Adipose tissue (tissue), 3 donors: ENCODE data around the gene MIDN. TPM values are rescaled to one million over a fixed set of nuclear protein-coding genes. Genes with fewer than 3 reads are reported as not detected.

Experiments used
- H3K27ac ChIP-seq: one replicate; pipeline ENCODE4 v1.5.1; 2013; ENCODE audit warnings: low read depth, low read length
- WGBS, 3 donors: extraction: QIAGEN DNeasy Blood & Tissue Kit; methylation state at CpG; one replicate each; pipeline ENCODE4 v1.1.7; 2013; 5-methylcytosine and 5-hydroxymethylcytosine counted together
- polyA plus RNA-seq, 3 donors: library from polyadenylated mRNA; stranded (reverse); fragments of 200-250 nt; gene quantifications; one replicate each; pipeline ENCODE4 v1.2.3, GENCODE V29; 2013
- donor health status: healthy with polysubstance abuse.
- donor health status: Bipolar disorder and iron deficiency.
- donor health status: healthy.

MIDN gene
- polyA plus RNA-seq, 3 donors, result 22.8 to 95.5 (median 75.0) TPM

- WGBS, 3 donors, result 60 to 68% (median 61%) methylated on average over 28 to 29 of the region's 29 CpGs
- H3K27ac ChIP-seq, result no peak overlapping the region
These were observed 35.0 kb downstream of the MIDN start for GRCh38 chr19:1283207-1283916.

DNA sequence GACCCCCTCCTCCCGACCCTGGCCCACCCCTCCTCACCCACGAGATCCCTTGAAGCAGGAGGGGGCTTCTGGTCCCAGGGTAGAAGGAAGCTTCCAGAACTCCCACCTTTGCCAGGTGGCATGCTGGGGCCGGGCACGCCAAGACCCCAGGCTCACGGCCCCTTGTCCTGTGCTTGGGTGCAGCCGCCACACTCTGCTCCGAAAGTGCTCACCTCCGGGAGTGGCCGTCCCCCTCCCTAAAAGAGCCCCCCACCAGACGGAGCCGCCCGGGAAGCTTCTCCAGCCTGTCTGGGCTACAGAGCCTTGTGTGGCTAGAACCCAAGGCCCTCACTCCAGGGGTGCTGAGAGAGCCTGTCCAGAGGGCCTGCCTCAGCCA lies 35.5 kb downstream of the MIDN start:
- WGBS, 3 donors, result 76 to 84% (median 77%) methylated on average over 12 of the region's 12 CpGs
- no peak overlapping the region for H3K27ac ChIP-seq

DNA sequence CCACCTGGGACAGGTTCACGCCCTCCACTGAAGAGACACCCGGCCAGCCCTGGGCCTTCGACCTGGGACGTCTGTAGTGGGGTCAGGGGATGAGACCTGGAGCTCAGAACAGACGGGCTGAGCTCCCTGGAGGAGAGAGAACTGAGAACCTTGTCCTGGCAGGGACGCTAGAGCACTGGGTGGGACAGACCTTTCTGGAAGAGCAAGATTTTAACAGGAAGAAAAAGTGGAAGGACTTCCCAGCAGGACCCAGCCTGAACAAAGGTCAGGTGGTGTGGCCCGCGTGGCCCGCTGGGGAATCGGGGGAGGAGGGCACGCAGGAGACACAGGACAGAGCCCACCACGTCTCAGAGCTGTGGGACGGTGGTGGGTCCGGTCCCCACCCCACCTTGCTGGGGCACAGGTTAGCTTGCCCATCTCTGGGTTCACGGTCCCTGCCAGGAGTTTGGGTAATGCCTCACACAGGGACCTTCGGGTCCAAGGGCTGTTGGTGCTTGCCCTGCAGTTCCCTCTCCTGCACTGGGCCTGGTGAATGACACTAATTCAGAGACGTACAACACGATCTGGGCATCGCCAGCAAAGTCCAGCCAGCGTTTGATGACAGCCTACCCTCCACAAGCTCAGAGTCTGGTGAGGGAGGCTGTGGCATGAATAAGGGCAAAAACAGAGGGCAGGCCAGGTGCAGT lies 36.1 kb downstream of the MIDN start:
- H3K27ac ChIP-seq, result no peak overlapping the region
- 66 to 72% (median 66%) methylated on average over 19 to 20 of the region's 20 CpGs for WGBS, 3 donors

GRCh38 chr19:1284979-1285736 lies 36.8 kb downstream of the MIDN start:
- WGBS, 3 donors, result 18 to 31% (median 26%) methylated on average over 35 to 50 of the region's 51 CpGs
- no peak overlapping the region for H3K27ac ChIP-seq

DNA sequence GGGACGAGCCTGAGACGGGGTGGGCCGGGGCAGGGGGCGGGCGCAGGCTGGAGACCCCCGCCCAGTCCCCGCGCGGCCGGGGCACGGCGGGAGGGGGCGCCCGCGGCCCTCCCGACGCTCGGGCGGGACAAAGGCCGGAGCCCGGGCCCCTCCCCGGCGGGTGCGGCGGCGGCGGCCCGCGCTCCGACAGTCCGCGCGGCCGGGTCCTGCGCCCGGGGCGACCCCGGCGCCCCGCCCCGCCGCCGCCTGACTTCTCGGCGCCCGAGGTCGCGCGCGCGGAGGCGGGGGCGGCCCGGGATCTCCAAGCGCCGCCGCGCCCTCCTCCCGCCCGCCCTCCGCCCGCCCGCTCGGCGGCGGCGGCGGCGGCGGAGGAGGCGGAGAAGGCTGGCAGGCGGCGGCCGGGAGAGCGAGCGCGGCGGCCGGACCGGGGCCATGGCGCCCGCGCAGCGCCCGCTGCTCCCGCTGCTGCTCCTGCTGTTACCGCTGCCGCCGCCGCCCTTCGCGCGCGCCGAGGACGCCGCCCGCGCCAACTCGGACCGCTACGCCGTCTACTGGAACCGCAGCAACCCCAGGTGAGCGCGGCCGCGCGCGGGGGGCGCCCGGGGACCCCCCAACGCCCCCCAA lies 37.5 kb downstream of the MIDN start, which contains the start of gene EFNA2:
EFNA2 (plus strand) TSS at position 137 of the 624 bp plus-strand sequence; CDS start at position 433, 296 bp downstream.
- no peak within 1 kb of the TSS for H3K27ac ChIP-seq
- 0% methylated on average over 2 to 70 of the region's 113 CpGs for WGBS, 3 donors

DNA sequence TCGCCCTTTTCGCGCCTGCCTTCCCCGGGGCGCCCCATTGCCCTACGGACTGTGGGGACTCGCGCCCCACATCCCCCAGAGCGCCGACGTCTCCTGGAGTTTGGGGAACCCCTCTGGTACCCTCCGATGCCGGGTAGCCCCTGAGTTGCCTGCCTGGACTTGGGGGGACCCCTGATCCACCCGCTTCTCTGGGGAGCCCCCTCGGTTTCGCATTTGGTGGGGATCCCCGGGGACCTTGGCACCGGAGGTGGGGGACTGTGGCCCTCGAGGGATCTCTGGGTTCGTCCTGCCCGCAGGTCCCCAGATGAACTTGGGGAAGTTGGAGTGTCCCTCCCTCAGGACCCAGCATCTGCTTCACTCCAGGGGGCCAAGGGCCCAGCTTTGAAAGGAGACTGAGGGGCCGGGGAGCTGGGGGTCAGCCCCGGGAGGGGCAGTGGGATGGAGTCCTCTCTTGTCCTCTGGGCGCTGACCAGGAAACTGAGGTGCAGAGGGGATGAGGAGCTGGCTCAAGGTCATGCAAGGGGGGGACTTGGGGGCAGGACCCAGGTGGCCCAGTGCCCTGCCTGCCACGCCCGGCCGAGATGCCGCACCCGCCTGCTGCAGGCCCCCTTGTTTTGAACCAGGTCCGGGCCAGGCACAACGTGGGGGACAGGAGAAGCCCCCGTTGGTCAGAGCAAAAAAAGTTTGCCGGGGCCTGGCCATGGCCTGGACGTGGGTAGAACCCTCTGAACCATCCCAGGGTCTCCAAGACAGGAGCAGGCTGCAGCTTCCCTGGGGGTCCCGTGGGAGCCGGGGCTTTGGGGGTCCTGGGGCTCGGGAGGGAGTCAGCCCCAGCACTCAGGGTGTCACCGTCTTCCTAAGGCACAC lies 38.3 kb downstream of the MIDN start:
- no peak overlapping the region for H3K27ac ChIP-seq
- 24 to 35% (median 29%) methylated on average over 36 to 38 of the region's 38 CpGs for WGBS, 3 donors

GRCh38 chr19:1287354-1288225 lies 39.2 kb downstream of the MIDN start:
- no peak overlapping the region for H3K27ac ChIP-seq
- 25 to 34% (median 25%) methylated on average over 50 to 55 of the region's 55 CpGs for WGBS, 3 donors

GRCh38 chr19:1288226-1288612 lies 39.8 kb downstream of the MIDN start:
- H3K27ac ChIP-seq, result no peak overlapping the region
- WGBS, 3 donors, result 82 to 88% (median 85%) methylated on average over 15 to 18 of the region's 18 CpGs

DNA sequence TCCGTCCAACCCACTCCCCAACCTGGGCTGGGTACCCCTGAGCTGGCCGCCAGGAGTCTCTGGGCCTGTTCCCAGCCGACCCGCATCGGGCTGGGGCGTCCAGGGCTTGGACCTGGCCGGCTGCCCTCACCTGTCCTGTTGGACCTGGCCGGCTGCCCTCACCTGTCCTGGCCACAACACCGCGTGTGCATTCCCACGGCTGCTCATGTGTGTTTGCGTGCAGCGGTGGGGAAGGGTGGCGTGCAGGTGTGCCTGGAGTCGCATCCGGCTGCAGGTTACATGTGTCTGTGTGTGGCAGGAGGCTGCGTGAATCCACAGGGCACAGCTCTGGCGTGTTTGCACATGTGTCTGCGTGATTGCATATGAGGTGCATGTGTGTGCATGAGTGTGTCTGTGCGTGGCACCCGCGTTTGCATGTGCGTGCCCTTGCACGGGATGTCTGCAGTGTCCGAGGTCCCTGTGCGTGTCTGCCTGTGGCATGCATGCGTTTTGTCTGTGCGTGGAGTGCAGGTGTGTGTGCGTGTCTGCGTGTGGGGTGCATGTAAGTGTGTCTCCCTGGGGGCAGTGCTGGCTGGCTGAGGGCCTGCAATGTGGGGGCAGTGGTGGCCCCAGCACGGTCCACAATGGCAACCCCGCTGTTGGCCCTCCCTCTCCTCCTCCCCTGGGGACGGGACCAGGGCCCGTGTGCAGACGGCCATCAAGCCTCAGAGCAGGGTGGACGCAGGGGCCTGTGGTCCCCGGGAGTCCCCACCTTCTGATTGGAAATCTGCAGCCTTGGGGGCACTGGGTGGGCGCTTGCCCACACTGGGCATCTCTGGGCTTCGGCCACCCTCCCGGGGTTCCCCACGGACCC lies 40.7 kb downstream of the MIDN start:
- 62 to 87% (median 80%) methylated on average over 38 to 41 of the region's 41 CpGs for WGBS, 3 donors
- H3K27ac ChIP-seq, result no peak overlapping the region

DNA sequence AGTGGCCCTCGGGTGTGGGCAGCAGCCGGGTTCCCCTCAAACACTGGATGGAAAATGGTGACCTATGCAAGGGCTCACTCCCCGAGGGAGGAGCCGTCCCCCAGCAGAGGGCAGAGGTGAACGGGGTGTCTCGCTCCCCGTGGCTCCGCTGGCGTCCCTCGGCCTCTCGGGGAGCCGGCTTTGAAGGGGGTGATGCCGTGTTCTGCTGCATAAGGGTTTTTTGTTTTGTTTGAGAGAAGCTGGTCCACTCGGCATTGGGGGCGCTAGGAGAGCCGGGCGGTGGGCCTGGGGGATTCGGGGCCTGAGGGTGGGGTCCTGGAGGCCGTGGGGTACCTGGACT lies 41.3 kb downstream of the MIDN start:
- WGBS, 3 donors, result 70 to 80% (median 74%) methylated on average over 19 of the region's 19 CpGs

DNA sequence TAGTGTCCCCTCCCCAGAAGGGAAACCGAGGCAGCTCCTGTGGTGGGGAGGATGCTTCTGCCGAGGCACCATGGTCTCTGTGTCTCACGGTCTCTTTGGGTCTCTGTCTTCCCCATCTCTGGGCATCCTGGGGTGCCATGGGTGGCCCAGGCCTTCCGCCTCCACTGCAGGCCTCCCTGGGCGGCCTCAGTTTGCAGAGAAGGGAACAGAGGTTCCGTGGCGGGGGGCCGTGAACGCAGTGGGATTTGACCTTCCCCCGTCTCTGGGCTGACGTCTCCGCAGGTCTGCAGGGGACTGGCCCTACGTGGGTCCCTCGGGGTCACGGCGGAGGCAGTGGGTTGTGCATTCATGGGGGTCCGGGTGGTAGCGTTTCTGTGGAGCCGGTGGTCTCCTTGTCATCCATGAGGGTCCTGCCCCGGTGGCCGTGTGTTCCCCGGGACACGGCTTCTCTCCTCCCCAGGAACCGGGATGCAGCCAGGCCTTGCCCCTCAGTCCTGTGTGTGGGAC lies 41.9 kb downstream of the MIDN start:
- WGBS, 3 donors, result 83 to 87% (median 87%) methylated on average over 23 to 24 of the region's 24 CpGs
- no peak overlapping the region for H3K27ac ChIP-seq

More for the DNA sequence above, 41.3 kb downstream of the MIDN start:
- no peak overlapping the region for H3K27ac ChIP-seq

GRCh38 chr19:1290703-1291651 lies 42.6 kb downstream of the MIDN start:
- WGBS, 3 donors, result 69 to 74% (median 71%) methylated on average over 35 to 40 of the region's 40 CpGs
- no peak overlapping the region for H3K27ac ChIP-seq

- H3K27ac ChIP-seq, result no peak overlapping the region
- 50 to 65% (median 52%) methylated on average over 24 to 25 of the region's 25 CpGs for WGBS, 3 donors
These were observed 43.5 kb downstream of the MIDN start for GRCh38 chr19:1291761-1292418.

- no peak overlapping the region for H3K27ac ChIP-seq
- 82 to 88% (median 84%) methylated on average over 17 of the region's 17 CpGs for WGBS, 3 donors
These were observed 44.2 kb downstream of the MIDN start for GRCh38 chr19:1292419-1293151.
